Measurements from ENCODE around the gene PHLDA3. TPM values are rescaled to one million over a fixed set of nuclear protein-coding genes. Genes with fewer than 3 reads are reported as not detected.

Gene PHLDA3
- total and polyA plus RNA-seq, 4 donors = 0.36 to 2.2 (median 1.0) TPM

GRCh38 chr1:201483373-201483949, 14.5 kb upstream of the PHLDA3 start:
- Histone ChIP-seq H3K36me3 (ENCODE audit: control insufficient read depth in 4 of 4, insufficient read depth in 3 of 4, low read depth in 1 of 4, low read length in 3 of 4) (peaks cover 2 to 50% (median 27%) of the 10 kb centered on the region in 4 donors), H3K9ac (ENCODE audit: low read depth in 1 of 2, low read length in 2 of 2) (no peak overlapping the region), H3K27me3 (ENCODE audit: control insufficient read depth in 4 of 4, insufficient read depth in 4 of 4, low read length in 3 of 4) (no peaks in the 10 kb centered on the region), H3K9me3 (ENCODE audit: control insufficient read depth in 4 of 4, low read length in 3 of 4) (no peaks in the 10 kb centered on the region), H3K4me3 (ENCODE audit: low read depth in 1 of 3, low read length in 3 of 3) (no peak overlapping the region), H3K27ac (ENCODE audit: low read depth in 1 of 2, low read length in 2 of 2) (no peak overlapping the region), H3K4me1 (ENCODE audit: control insufficient read depth in 4 of 4, insufficient read depth in 4 of 4, low read length in 3 of 4) (peaks cover 3 to 21% (median 15%) of the 10 kb centered on the region in 4 donors)
- no peak for DNase-seq (ENCODE audit: low spot score)
- TF ChIP-seq FOXA2 (IDR thresholded peaks at IDR 0.05) (no peak), RXRA (IDR thresholded peaks at IDR 0.05) (no peak), YY1 (IDR thresholded peaks at IDR 0.05) (no peak), GABPA (IDR thresholded peaks at IDR 0.05 in 1 of 2, conservative IDR thresholded peaks at IDR 0.05 in 1 of 2) (no peak)
- WGBS = 94% methylated on average over 4 of the region's 4 CpGs

GRCh38 chr1:201482755-201483154, 13.8 kb upstream of the PHLDA3 start:
- Histone ChIP-seq H3K4me1 (ENCODE audit: control insufficient read depth in 4 of 4, insufficient read depth in 4 of 4, low read length in 3 of 4) (peaks cover 3 to 19% (median 15%) of the 10 kb centered on the region in 4 donors), H3K27me3 (ENCODE audit: control insufficient read depth in 4 of 4, insufficient read depth in 4 of 4, low read length in 3 of 4) (no peaks in the 10 kb centered on the region), H3K9ac (ENCODE audit: low read depth in 1 of 2, low read length in 2 of 2) (no peak overlapping the region), H3K27ac (ENCODE audit: low read depth in 1 of 2, low read length in 2 of 2) (no peak overlapping the region), H3K36me3 (ENCODE audit: control insufficient read depth in 4 of 4, insufficient read depth in 3 of 4, low read depth in 1 of 4, low read length in 3 of 4) (peaks cover 0 to 43% (median 22%) of the 10 kb centered on the region in 4 donors), H3K4me3 (ENCODE audit: low read depth in 1 of 3, low read length in 3 of 3) (no peak overlapping the region), H3K9me3 (ENCODE audit: control insufficient read depth in 4 of 4, low read length in 3 of 4) (no peaks in the 10 kb centered on the region)
- DNase-seq (ENCODE audit: low spot score) = no peak
- TF ChIP-seq HNF4A (conservative IDR thresholded peaks at IDR 0.05) (no peak), FOXA2 (IDR thresholded peaks at IDR 0.05) (no peak), MAX (IDR thresholded peaks at IDR 0.05) (no peak), RXRA (IDR thresholded peaks at IDR 0.05) (no peak), SP1 (IDR thresholded peaks at IDR 0.05) (no peak), EGR1 (IDR thresholded peaks at IDR 0.05; ENCODE audit: low read depth in 2 of 2) (no peak), CTCF (IDR thresholded peaks at IDR 0.05; ENCODE audit: low read depth, low read length, missing input control) (no peak), REST (IDR thresholded peaks at IDR 0.05) (no peak), JUND (IDR thresholded peaks at IDR 0.05) (no peak), ATF3 (IDR thresholded peaks at IDR 0.05) (no peak), ZBTB33 (IDR thresholded peaks at IDR 0.05) (no peak), GABPA (IDR thresholded peaks at IDR 0.05 in 1 of 2, conservative IDR thresholded peaks at IDR 0.05 in 1 of 2) (no peak), RAD21 (IDR thresholded peaks at IDR 0.05) (no peak)
- WGBS = 70% methylated on average over 5 of the region's 5 CpGs
